GM19452 (cell line): ENCODE measurements around the gene FGFRL1.
"Not testable (repeated sequence)": the region's sequence is repeated elsewhere in the genome, so short reads cannot be mapped to it uniquely, and the experiment has no call there.

Experiments used
- ATAC-seq: cut with Tn5 transposase; IDR thresholded peaks from one replicate; pipeline ENCODE4 v1.9.1; 2021; ENCODE audit not compliant: unreplicated experiment

The FGFRL1 gene

DNA sequence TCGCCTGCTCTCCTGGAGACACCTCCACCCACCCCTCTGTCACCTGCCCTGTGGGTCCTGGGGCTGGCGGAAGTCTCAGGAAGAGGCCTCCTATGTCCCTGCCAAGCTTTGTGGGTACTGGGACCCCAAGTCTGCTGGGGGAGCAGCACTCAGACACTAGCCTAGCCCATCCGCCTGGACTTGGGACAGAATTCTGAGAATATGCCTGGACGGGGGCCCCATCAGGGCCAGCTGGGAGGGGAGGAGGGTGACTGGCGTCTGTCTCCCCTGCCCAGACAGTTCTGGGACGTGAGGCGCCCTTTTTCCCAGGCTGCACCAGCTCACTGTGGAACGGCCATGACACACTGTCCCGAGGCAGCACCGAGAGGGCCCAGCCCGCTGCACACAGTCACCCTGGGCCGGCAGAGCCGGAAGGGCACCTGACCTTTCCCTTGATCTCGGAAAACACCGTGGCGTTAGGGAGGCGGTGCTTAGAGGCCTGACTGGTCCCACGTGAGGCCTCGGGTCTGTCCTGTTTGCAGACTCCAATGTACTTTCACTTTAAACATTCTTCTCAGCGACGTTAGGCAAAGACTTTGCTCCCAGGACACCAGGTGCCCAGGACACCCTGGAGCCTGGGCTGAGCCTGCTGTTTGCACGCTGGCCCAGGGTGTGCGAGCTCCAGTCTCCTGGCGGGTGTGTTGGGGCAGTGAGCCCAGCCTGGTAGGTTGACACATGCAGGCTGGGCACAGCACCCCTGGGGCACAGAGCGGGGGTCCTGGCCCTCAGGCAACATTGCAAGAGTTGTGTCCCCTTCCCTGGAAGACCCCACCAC is 18.9 kb upstream of the FGFRL1 start:
- no peak for ATAC-seq

DNA sequence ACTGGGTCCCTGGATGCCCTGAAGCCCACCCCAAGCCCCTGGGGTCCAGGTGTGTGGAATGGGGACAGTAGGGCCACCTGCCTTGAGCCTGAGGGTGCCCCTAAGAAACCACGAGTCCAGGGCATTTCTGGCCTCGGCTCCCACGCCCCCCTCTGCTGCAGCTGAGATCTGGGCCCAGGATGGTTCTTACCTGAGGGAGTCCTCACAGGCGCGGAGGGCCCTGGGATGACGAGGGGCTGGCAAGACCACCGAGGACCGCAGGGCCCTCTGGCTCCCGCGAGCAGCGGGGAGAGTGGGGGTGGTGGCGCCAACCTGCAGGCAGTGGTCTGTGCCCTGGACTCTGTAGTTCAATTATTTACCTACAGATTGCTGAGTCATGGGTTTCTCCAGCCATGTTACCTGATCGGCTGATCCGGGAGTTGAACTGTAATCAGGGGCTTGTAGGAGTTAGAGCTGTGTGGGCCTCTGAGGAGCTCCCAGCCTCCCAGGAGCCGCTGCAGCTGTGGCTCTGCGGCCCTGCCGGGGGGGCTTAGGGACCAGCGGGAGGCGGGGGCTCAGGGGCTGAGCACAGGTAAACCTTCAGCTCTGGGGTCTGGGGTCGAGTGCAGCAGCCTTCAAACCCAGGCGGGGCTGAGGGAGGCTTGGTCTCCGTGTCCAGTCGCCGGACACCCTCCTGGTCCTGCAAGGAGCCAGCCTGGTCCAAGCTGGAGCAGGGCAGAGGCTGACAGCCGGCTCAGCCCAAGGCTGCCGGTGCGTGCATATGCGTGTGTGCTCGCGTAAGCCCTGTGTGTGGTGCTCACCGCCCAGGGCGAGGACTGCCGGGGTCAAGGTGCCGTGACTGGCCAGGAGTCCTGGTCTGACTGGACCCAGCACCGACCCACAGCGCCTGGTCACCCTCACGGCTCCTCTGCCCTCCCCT is 18.1 kb upstream of the FGFRL1 start, which contains the start of gene SLC26A1:
Gene SLC26A1 (minus strand): TSS at position 294 of the 919 bp plus-strand sequence. CDS start 1,701 bp downstream, outside the sequence.
- ATAC-seq = no peak

DNA sequence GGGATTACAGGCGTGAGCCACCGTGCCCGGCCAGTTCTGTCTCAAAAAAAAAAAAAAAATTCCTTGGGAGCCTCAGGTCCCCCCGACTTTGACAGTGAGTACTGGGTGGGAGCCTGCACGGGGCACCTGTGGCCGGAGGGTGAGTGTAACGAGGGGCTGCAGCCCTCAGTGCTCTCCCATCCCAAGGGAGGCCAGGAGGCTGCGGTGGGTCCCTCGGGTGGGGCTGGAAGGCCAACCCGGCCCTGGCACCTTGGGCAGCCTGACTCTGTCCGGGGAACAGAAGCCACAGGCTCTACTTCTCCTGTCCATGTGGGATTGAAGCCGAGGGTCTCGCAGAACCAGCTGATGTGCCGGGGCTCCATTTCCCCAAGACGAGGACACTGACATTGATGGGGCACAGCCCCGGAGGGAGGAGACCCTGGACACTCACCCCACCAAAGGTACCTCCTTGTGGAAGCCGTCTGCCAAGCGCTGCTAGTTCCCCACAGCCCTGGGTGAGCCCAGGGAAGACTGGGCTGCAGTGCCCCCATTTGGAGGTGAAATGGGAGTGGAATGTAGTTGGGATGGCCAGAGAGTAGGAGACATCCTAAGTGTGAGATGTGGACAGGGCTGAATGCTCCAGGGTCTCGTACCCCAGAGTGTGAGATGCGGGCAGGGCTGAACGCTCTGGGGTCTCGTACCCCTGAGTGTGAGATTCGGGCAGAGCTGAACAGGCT is 16.0 kb upstream of the FGFRL1 start:
- no peak for ATAC-seq

DNA sequence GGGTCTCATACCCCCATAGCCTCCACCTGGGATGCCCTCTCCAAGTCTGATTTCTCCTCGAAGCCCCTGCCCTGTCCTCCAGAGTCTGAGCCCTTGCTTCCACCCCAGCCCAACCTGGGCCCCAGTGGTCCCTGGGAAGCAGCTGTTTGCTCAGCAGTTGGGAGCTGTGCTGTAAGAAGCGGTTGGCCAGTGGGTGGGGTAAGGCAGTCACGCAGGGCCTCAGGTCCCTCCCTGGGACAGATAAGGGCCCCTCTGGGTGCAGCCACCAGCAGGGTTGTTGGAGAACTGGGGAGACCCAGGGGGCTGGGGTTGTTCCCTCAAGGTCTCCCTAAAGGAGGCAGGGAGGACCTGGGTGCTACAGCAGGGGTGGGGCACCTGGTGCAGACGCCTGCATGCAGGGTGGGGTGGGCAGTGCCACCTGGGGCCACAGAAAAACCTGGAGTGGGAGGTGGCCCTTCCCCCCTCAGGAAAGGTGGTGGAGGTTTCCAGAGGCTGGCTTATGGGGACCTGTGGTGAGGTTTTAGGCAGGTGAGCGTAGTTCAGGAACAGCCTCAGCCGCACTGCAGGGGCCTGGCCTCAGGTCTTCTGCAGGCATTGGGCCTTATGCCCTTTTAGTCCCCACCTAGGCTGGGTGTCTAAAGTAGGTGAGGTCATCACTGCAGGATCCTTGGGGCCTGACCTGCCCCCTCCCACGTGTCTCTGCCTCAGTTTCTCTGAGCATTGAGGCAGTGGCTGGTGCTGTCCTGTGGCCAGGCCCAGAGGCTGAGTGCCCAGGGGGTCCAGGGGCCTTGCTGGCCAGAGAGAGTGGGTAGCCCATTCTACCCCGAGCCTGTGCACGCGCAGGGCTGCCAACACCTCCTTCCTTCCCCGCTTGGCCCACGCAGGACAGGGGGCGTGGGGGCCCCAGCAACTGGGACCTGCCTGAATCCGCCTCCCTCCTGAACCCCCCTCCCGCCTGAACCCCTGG is 15.1 kb upstream of the FGFRL1 start:
- no peak for ATAC-seq

DNA sequence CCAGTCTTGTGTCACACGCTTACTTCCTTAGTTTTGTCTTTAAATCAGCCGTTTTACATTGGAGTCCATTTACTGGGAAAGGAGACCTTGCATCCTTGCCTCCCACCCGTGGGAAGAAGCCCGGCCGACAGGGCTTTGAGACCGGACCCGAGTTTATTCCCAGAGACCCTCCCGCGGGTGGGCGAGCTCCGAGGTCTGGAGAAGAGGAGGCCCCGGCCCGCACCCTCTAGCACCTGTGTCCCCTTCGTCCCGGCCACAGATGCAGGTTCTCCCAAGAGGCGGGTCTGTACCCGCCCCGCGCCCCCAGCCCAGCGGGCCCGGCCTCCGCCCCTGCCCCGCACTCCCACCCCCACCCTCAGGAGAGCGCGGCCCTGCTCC is 14.4 kb upstream of the FGFRL1 start:
- no peak for ATAC-seq

DNA sequence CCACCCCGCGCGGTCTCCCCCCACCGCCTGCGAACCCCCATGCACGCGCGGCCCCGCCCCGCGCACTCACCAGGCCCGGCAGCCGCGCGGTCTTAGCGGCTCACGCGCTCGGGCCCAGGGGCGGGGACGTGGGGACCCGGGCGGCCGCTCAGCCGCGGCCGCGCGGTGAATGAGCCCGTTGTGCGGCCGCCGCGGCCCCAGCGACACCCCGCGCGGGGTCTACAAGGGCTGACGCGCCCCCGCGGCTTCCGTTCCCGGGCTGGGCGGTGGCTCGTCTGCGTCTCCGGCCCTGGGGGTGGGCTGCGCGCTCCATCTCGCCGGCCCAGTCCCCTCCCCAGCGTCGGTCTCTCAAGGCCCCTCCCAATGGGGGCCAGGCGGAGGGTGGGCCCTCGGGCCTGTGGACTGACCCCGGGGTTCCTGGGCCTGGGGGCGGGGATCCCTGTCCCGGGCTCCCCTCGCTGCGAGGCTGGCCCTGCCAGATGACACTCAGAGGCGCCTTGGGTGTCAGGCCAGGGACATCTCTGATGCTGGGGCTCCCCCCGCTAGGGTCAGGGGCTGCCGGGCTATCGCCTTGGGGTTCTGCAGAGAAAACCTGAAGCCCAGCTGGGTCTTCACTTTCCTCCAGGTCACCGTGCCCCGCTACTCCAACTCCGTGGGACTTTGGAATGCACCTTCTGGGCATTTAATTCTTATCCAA is 13.9 kb upstream of the FGFRL1 start:
- ATAC-seq = no peak

DNA sequence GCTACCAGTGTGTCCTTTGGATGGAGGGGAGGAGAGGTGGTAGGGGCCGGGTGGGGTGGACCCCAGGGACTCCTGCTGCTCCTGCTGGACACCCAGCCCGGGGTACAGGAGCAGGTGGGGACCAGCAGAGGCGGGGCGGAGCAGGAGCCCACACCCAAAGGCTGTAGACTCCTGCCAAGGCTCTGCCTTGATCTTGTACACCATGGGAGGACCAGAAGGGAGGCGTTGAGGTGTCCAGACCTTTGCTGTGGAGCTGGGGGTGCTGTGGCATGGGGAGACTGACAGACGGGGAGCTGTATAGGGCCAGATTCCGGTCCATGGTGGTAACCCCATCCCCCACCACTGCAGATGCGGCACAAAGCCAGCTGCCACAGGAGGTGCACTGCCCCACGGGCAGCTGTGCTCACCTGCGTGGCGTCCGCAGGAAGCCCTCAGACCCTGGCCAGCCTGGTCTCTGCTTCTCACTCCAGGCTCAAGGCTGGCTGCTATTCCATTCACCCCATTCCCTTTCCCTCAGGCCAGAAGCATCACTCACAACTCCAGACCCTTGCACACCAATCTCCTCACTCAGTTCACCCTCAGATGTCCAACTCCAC is 13.2 kb upstream of the FGFRL1 start:
- no peak for ATAC-seq

DNA sequence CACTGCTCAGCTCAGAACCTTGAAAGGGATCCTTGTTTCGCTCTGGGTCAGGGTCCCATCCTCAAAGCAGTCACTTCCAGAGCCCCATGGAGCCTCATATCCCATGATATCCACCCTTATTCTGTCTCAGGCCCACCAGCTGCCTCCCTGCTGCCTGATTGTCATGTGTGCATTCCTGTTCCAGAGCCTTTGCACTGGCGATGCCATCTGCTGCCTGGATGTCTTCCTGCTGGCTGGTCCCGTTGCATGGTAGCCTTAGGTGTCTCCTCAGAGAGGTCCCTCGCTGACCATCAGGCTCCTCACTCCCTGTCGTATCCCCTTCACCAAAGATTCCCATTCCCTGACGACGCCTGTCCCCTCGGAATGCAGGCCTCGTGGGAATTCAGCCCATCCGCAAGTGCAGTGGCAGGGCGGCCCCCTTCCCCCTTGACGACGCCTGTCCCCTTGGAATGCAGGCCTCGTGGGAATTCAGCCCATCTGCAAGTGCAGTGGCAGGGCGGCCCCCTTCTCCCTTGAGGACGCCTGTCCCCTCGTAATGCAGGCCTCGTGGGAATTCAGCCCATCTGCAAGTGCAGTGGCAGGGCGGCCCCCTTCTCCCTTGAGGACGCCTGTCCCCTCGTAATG is 12.1 kb upstream of the FGFRL1 start:
- ATAC-seq = not testable (repeated sequence)

DNA sequence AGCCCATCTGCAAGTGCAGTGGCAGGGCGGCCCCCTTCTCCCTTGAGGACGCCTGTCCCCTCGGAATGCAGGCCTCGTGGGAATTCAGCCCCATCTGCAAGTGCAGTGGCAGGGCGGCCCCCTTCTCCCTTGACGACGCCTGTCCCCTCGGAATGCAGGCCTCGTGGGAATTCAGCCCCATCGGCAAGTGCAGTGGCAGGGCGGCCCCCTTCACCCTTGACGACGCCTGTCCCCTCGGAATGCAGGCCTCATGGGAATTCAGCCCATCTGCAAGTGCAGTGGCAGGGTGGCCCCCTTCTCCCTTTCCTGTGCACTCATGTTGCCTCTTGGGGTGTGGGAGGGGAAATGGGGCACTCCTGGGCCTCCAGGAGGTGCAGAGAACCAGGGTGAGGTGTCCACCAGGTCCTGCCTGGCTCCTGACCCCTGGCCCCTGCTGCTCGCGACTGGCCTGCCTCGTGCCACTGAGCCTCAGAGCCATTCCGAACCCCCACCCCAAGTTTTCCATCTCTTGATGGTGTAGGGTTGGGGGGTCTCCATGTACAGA is 11.5 kb upstream of the FGFRL1 start:
- no peak for ATAC-seq

DNA sequence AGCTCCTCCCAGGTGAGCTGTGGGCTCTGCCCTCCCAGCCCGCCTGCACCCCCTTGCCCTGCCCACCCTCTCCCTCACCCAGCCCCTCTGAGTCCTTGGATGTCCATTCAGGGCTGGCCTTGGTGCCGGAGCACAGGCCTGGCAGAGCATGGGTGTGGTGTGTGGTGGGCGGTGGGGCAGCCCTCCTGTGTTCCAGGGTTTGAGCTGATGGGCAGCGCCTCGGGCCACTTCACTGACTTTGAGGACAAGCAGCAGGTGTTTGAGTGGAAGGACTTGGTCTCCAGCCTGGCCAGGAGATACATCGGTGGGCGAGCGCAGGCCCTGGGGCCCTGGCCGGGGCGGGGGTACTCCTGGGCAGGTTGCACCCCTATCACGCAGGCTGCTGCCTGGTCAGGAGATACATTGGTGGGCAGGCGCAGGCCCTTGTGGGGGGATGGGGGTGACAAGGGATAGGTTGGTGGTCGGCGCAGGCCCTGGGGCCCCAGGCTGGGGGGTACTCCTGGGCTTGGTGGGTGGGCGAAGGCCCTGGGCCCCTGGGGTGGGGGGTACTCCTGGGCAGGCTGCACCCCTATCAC is 10.7 kb upstream of the FGFRL1 start:
- no peak for ATAC-seq

DNA sequence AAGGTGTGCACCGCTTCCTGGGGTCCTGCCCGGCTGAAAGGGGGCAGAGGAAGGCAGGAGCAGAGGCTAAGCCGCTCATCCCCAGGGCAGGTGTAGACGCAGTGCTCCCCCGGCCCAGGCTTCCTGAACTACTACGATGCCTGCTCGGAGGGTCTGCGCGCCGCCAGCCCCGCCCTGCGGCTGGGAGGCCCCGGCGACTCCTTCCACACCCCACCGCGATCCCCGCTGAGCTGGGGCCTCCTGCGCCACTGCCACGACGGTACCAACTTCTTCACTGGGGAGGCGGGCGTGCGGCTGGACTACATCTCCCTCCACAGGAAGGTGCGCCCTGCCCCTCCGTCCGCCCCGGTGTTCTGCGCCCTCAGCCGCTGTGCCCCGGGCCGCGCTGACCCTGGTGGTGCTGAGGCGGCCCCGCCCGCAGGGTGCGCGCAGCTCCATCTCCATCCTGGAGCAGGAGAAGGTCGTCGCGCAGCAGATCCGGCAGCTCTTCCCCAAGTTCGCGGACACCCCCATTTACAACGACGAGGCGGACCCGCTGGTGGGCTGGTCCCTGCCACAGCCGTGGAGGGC is 9.8 kb upstream of the FGFRL1 start:
- no peak for ATAC-seq

DNA sequence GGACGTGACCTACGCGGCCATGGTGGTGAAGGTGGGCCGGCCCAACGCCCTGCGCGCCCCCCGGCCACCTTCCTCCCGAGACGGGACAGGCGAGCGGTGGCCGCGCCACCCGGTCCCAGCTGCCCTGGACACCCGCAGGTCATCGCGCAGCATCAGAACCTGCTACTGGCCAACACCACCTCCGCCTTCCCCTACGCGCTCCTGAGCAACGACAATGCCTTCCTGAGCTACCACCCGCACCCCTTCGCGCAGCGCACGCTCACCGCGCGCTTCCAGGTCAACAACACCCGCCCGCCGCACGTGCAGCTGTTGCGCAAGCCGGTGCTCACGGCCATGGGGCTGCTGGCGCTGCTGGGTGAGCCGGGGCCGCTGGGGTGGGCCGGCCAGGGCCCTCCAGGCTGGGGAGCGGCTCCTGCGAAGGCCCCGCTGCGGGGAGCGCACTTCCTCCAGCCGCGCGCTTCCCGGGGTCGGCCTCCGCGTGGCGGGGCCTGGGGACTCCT is 9.2 kb upstream of the FGFRL1 start:
- no peak for ATAC-seq

DNA sequence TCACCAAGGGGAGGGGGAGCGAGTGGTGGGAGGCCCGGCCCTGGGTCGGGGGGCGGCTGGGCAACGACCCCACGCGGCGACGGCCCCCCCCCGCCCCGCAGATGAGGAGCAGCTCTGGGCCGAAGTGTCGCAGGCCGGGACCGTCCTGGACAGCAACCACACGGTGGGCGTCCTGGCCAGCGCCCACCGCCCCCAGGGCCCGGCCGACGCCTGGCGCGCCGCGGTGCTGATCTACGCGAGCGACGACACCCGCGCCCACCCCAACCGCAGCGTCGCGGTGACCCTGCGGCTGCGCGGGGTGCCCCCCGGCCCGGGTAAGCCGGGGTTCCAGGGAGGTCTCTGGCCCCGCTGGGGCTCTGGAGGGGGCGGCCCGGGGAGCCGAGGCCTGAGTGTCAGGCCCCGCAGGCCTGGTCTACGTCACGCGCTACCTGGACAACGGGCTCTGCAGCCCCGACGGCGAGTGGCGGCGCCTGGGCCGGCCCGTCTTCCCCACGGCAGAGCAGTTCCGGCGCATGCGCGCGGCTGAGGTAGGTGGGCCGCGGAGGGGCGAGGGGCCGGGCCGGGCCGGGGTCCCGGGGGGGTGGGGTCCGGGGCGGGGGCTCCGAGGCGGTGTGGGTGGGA is 8.7 kb upstream of the FGFRL1 start:
- ATAC-seq = no peak

DNA sequence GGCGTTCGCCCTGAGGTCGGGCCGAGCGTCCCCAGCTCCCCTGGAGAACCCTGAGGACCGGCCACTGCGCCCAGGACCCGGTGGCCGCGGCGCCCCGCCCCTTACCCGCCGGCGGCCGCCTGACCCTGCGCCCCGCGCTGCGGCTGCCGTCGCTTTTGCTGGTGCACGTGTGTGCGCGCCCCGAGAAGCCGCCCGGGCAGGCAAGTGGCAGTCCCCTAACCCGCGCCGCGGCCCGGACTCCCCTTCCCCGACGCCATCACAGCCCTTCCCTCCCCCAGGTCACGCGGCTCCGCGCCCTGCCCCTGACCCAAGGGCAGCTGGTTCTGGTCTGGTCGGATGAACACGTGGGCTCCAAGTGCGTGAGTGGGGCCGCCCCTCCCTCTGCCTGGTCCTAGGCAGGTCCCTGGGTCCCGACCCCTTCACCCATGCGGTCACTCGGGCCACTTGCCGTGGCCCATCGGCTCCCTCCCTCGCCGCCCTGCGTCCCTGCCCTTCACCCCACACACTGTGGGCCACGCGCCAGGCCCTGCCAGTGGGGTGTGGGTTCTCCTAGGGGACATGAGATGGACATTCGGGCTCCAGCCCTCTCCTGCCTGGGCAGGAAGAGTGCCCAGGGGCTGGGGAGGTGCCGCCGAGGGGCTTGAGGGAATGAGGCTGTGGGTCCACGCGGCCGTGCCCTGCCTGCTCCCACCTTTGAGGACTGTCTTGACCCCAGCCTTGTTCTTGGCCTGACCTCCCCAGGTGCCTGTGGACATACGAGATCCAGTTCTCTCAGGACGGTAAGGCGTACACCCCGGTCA is 8.0 kb upstream of the FGFRL1 start:
- ATAC-seq = no peak

DNA sequence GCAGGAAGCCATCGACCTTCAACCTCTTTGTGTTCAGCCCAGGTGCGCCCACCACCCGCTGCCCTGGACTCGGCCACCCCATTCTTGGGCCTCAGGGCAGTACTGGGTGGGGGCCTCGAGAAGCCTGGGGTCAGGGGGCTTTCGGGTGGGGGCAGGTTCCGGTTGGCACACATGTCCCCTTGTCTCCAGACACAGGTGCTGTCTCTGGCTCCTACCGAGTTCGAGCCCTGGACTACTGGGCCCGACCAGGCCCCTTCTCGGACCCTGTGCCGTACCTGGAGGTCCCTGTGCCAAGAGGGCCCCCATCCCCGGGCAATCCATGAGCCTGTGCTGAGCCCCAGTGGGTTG is 7.4 kb upstream of the FGFRL1 start:
- ATAC-seq = no peak
